Panc1 (cell line): Measurements from ENCODE around the gene RRBP1. TPM values are rescaled to one million over a fixed set of nuclear protein-coding genes. Genes with fewer than 3 reads are reported as not detected.

Experiments
- ATAC-seq: fragments of 200-7000 bp; cut with Tn5 transposase; 2 replicates; pipeline ENCODE4 v1.9.1; 2020; ENCODE audit warnings: mild to moderate bottlenecking, moderate library complexity
- BruUV-seq: library from RNA; stranded (reverse); fragments of 400-500 nt; replicated peaks from 2 replicates; lab custom pipeline; 2021; lab: Mats Ljungman, UMichigan
- CTCF ChIA-PET: fragments of 300-600 bp; sonication (Branson Sonifier 250); formaldehyde crosslinking; loops from one replicate; lab custom pipeline; 2022; ENCODE audit warnings: antibody characterized with exemption; lab: Charles Lee
- POLR2A ChIA-PET: fragments of 300-600 bp; sonication (Branson Sonifier 250); formaldehyde crosslinking; loops from one replicate; lab custom pipeline; 2022; ENCODE audit warnings: antibody characterized with exemption; lab: Charles Lee
- DNase-seq: peaks from one replicate; pipeline ENCODE4 v3.0.0-alpha.2; 2010; ENCODE audit warnings: low read depth, low spot score
- H3K27ac ChIP-seq: 2 replicates; pipeline ENCODE4 v1.5.1; 2011; ENCODE audit warnings: mild to moderate bottlenecking, low read length, inconsistent platforms
- H3K27me3 ChIP-seq: fragments of 200-500 bp; sonication (Bioruptor generic); 2 replicates; pipeline ENCODE4 v1.6.0; 2014; ENCODE audit warnings: low read length, inconsistent platforms; ENCODE audit not compliant: control insufficient read depth, insufficient read depth
- H3K36me3 ChIP-seq: fragments of 200-500 bp; sonication (Bioruptor generic); 2 replicates; pipeline ENCODE4 v1.5.1; 2014; ENCODE audit warnings: inconsistent platforms, mild to moderate bottlenecking, low read length, moderate library complexity; ENCODE audit not compliant: control insufficient read depth, insufficient read depth
- H3K4me1 ChIP-seq: 2 replicates; pipeline ENCODE4 v1.5.1; 2011; ENCODE audit warnings: inconsistent platforms, mild to moderate bottlenecking, low read length, moderate library complexity; ENCODE audit not compliant: control insufficient read depth, insufficient read depth
- H3K4me3 ChIP-seq, 2 experiments: 2 replicates each; pipeline ENCODE4 v1.5.1; 2011 to 2012; ENCODE audit warnings: low read depth in 2 of 2, low read length in 2 of 2, mild to moderate bottlenecking in 2 of 2, inconsistent platforms in 1 of 2, moderate library complexity in 1 of 2
- H3K9me3 ChIP-seq: fragments of 200-500 bp; sonication (Bioruptor generic); 2 replicates; pipeline ENCODE4 v1.5.1; 2014; ENCODE audit warnings: low read depth, mild to moderate bottlenecking, inconsistent platforms, low read length, moderate library complexity; ENCODE audit not compliant: control insufficient read depth, insufficient read depth
- POLR2AphosphoS5 ChIP-seq: IDR thresholded peaks from 2 replicates; pipeline ENCODE4 v1.6.1; 2012; ENCODE audit warnings: mild to moderate bottlenecking, low read depth, low read length, moderate library complexity
- SIN3A ChIP-seq: IDR thresholded peaks from 2 replicates; pipeline ENCODE4 v1.6.1; 2012; ENCODE audit warnings: low read depth, mild to moderate bottlenecking, low read length, moderate library complexity, borderline replicate concordance; ENCODE audit not compliant: insufficient read depth
- TCF7L2 ChIP-seq: IDR thresholded peaks from 2 replicates; pipeline ENCODE4 v1.6.1; 2011; ENCODE audit warnings: mild to moderate bottlenecking, low read depth, low read length, inconsistent platforms
- in situ Hi-C: cut with HindIII; loops from 2 replicates; pipeline ENCODE4 v1.10.0; 2016; ENCODE audit warnings: low sequenced_read_pairs, low pct_unique_long_range_greater_than_20kb
- intact Hi-C: fragments of 100-400 bp; cut with micrococcal nuclease; formaldehyde crosslinking; loops from one replicate; pipeline ENCODE4 v1.10.0; 2022; ENCODE audit not compliant: unreplicated experiment
- total RNA-seq: library from RNA; stranded (reverse); gene quantifications from one replicate; pipeline ENCODE4 v1.2.1, GENCODE V29; 2021; ENCODE audit not compliant: unreplicated experiment
- TF ChIP-seq, protein P1 (sequence below): fragments of 450-650 bp; IDR thresholded peaks from 2 replicates; pipeline ENCODE4 v1.5.1; 2017; ENCODE audit warnings: mild to moderate bottlenecking
- TF ChIP-seq, protein P2 (sequence below), 2 experiments: IDR thresholded peaks; 2 replicates each; pipeline ENCODE4 v1.6.1; 2011 to 2012; ENCODE audit warnings: low read depth in 2 of 2, control low read depth in 1 of 2, low read length in 1 of 2, mild to moderate bottlenecking in 1 of 2, moderate library complexity in 1 of 2; ENCODE audit not compliant: insufficient read depth in 1 of 2

RRBP1 gene
- total RNA-seq, 1 experiment from 2014 or later = 152 TPM

DNA sequence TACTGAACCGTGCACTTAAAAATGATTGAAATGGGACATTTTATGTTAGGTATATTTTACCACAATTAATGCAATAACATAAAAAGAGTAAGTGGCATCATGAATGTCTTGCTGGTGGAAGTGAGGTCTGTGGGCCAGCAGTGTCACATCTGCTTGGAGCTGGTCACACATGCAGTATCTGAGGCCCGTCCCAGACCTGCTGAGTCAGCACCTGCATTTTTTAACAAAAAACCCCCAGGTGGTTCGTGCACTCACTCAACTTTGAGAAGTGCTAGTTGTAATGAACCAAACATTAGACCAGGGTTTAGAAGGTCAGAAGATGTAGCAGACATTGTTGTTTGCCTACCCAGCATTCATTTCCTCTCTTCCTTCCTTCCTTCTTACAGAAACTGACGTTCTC lies 38.7 kb upstream of the RRBP1 start:
- Histone ChIP-seq H3K4me3 (no peak overlapping the region), H3K36me3 (no peaks in the 10 kb centered on the region), H3K9me3 (no peaks in the 10 kb centered on the region), H3K27me3 (no peaks in the 10 kb centered on the region), H3K27ac (no peak overlapping the region), H3K4me1 (no peaks in the 10 kb centered on the region)
- BruUV-seq = no TSS peak
- DNase-seq (no peak), ATAC-seq (no peak)
- no peak for TF ChIP-seq POLR2AphosphoS5
- no peak for TF ChIP-seq TCF7L2
- TF ChIP-seq, protein P1, sequence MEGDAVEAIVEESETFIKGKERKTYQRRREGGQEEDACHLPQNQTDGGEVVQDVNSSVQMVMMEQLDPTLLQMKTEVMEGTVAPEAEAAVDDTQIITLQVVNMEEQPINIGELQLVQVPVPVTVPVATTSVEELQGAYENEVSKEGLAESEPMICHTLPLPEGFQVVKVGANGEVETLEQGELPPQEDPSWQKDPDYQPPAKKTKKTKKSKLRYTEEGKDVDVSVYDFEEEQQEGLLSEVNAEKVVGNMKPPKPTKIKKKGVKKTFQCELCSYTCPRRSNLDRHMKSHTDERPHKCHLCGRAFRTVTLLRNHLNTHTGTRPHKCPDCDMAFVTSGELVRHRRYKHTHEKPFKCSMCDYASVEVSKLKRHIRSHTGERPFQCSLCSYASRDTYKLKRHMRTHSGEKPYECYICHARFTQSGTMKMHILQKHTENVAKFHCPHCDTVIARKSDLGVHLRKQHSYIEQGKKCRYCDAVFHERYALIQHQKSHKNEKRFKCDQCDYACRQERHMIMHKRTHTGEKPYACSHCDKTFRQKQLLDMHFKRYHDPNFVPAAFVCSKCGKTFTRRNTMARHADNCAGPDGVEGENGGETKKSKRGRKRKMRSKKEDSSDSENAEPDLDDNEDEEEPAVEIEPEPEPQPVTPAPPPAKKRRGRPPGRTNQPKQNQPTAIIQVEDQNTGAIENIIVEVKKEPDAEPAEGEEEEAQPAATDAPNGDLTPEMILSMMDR = no peak
- TF ChIP-seq, protein P2, sequence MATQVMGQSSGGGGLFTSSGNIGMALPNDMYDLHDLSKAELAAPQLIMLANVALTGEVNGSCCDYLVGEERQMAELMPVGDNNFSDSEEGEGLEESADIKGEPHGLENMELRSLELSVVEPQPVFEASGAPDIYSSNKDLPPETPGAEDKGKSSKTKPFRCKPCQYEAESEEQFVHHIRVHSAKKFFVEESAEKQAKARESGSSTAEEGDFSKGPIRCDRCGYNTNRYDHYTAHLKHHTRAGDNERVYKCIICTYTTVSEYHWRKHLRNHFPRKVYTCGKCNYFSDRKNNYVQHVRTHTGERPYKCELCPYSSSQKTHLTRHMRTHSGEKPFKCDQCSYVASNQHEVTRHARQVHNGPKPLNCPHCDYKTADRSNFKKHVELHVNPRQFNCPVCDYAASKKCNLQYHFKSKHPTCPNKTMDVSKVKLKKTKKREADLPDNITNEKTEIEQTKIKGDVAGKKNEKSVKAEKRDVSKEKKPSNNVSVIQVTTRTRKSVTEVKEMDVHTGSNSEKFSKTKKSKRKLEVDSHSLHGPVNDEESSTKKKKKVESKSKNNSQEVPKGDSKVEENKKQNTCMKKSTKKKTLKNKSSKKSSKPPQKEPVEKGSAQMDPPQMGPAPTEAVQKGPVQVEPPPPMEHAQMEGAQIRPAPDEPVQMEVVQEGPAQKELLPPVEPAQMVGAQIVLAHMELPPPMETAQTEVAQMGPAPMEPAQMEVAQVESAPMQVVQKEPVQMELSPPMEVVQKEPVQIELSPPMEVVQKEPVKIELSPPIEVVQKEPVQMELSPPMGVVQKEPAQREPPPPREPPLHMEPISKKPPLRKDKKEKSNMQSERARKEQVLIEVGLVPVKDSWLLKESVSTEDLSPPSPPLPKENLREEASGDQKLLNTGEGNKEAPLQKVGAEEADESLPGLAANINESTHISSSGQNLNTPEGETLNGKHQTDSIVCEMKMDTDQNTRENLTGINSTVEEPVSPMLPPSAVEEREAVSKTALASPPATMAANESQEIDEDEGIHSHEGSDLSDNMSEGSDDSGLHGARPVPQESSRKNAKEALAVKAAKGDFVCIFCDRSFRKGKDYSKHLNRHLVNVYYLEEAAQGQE (IDR thresholded peaks at IDR 0.05; ENCODE audit: insufficient read depth in 1 of 2, low read depth in 2 of 2, low read length in 1 of 2) = no peak
- no peak for TF ChIP-seq SIN3A
- intact Hi-C loops (no loop called here), in situ Hi-C loops (no loop called here)
- ChIA-PET CTCF (no interaction called here), POLR2A (no interaction called here)

DNA sequence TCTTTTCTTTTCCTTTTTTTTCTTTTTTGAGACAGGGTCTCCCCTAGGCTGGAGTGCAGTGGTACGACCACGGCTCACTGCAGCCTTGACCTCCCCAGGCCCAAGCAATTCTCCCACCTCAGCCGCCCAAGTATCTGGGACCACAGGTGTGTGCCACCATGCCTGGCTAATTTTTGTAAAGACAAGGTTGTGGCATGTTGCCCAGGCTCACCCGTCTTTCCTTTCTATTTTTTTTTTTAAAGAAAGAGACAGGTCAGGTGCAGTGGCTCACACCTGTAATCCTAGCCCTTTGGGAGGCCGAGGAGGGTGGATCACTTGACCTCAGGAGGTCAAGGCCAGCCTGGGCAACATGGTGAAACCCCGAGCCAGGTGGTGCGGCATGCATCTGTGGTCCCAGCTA lies 34.3 kb upstream of the RRBP1 start:
- in situ Hi-C loops = no loop called here
- intact Hi-C loops = no loop called here
- CTCF ChIA-PET = no interaction called here
- no peaks in the 10 kb centered on the region for H3K27me3 ChIP-seq
- H3K9me3 ChIP-seq = no peaks in the 10 kb centered on the region
- DNase-seq = no peak
- no peaks in the 10 kb centered on the region for H3K4me1 ChIP-seq
- no TSS peak for BruUV-seq
- TF ChIP-seq TCF7L2 = no peak
- TF ChIP-seq, protein P1 = no peak
- TF ChIP-seq, protein P2 (IDR thresholded peaks at IDR 0.05; ENCODE audit: insufficient read depth in 1 of 2, low read depth in 2 of 2, low read length in 1 of 2) = no peak
- TF ChIP-seq POLR2AphosphoS5 = no peak
- no peak for TF ChIP-seq SIN3A
- H3K27ac ChIP-seq = no peak overlapping the region
- ATAC-seq = no peak
- no peak overlapping the region for H3K4me3 ChIP-seq
- H3K36me3 ChIP-seq = no peaks in the 10 kb centered on the region
- POLR2A ChIA-PET = no interaction called here
